ENCODE data around the gene MINDY4. TPM values are rescaled to one million over a fixed set of nuclear protein-coding genes. Genes with fewer than 3 reads are reported as not detected.

MINDY4 gene
- total RNA-seq, 2 donors from 2014 or later = 5.4 to 8.8 TPM

DNA sequence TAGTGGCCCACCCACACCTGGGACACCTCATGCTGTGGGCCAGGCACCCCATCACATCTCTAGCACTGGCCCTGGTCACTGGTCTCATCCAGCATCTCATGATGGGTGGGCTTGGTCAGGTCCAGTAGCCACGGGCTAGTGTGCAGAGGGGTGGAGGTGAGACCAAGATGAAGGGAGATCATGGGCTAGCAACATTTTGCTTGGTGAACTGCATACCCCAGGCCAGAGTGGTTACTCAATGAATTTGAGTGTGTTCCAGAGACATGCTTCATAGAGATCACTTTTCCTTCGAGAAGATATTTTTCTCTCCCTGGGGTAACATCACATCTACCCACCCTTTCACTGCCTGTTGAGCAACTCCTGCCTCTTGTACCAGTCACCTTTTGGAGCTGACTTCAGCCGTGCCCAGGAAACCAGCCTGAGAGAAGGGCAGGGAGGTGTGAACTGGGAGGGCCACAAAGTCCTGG is 44.2 kb downstream of the MINDY4 start:
- H3K4me1 ChIP-seq = peaks cover 0 to 54% of the 10 kb centered on the region in 2 donors
- peak overlapping the region; percentile 71 to 79 for H3K27ac ChIP-seq
- no peaks in the 10 kb centered on the region for H3K27me3 ChIP-seq
- DNase-seq (ENCODE audit: low spot score) = no peak
- H3K36me3 ChIP-seq = no peaks in the 10 kb centered on the region
- TF ChIP-seq, protein P1, sequence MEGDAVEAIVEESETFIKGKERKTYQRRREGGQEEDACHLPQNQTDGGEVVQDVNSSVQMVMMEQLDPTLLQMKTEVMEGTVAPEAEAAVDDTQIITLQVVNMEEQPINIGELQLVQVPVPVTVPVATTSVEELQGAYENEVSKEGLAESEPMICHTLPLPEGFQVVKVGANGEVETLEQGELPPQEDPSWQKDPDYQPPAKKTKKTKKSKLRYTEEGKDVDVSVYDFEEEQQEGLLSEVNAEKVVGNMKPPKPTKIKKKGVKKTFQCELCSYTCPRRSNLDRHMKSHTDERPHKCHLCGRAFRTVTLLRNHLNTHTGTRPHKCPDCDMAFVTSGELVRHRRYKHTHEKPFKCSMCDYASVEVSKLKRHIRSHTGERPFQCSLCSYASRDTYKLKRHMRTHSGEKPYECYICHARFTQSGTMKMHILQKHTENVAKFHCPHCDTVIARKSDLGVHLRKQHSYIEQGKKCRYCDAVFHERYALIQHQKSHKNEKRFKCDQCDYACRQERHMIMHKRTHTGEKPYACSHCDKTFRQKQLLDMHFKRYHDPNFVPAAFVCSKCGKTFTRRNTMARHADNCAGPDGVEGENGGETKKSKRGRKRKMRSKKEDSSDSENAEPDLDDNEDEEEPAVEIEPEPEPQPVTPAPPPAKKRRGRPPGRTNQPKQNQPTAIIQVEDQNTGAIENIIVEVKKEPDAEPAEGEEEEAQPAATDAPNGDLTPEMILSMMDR (IDR thresholded peaks at IDR 0.05) = no peak
- H3K4me3 ChIP-seq = no peak overlapping the region
- no peaks in the 10 kb centered on the region for H3K9me3 ChIP-seq

DNA sequence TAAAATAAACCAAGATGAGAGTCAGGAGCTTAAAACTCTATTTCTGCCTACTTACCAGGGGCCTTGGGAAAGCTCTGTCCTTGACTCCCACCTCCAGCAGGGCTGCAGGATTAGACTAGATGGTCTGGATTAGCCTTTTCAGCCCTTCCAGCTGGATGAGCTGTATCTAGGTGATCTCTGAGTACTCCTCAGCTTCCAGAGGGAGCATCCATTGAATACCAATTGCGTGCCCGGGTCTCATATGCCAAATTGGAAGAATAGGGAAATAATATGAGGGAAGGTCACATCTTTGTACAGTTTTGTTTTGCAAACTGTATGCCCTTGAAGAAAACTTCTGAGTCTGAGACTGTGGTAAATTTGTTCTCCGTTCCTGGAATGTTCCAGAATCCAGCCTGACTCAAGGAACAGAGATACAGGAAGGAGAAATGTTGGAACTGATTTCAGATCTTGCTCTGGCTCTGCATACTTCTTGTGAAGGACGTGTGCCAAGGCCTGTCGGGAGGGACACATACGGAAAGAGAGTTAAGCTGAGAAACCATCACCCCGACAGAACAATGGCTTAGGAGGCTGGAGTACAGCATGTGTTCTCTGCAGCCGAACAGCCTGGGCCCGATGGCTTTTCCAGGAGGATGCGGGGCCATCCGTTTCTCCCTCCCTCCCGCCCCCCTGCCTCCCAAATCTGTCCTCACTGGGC is 44.9 kb downstream of the MINDY4 start:
- peaks cover 0 to 54% of the 10 kb centered on the region in 2 donors for H3K4me1 ChIP-seq
- no peaks in the 10 kb centered on the region for H3K36me3 ChIP-seq
- H3K27me3 ChIP-seq = no peaks in the 10 kb centered on the region
- no peak for DNase-seq (ENCODE audit: low spot score)
- TF ChIP-seq, protein P1 (IDR thresholded peaks at IDR 0.05) = no peak
- H3K9me3 ChIP-seq = no peaks in the 10 kb centered on the region
- H3K27ac ChIP-seq = peak overlapping the region; percentile 71 to 79
- no peak overlapping the region for H3K4me3 ChIP-seq

DNA sequence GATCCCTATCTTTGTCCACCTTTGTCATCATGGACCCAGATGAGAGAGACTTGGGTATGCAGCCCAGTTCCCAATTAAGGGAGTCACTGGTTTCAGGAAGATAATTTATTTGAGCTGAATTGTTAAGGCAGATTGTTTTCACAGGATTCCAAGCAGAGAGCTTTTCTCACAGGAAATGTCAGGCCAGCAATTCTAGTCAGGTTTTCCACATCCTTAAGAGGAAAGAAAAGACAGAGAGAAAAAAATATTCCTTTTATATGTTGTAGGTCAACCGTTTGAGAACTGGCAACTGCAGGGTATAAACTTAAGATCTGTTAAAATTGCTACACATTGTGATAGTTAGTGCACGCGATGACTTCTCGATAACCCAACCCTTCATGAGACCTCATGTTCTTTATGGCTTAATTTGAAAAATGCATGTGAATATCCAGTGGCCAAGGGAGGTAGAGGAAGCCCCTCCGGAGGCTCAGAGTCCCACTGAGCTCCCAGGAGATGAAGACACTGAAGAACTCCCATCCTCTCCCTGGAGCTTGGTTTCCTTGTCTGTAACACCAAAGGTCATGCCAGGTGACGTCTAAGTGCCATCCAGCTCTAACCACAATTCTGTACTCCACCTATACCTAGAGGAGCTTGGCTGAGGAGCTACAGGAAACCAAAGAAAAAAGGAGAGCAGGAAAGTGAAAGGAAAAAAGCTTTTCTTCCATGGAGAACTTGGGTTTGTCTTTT is 45.6 kb downstream of the MINDY4 start:
- H3K9me3 ChIP-seq = no peaks in the 10 kb centered on the region
- H3K27ac ChIP-seq = peak overlapping the region; percentile 71 to 79
- peaks cover 0 to 54% of the 10 kb centered on the region in 2 donors for H3K4me1 ChIP-seq
- no peak for DNase-seq (ENCODE audit: low spot score)
- no peaks in the 10 kb centered on the region for H3K27me3 ChIP-seq
- no peaks in the 10 kb centered on the region for H3K36me3 ChIP-seq
- TF ChIP-seq, protein P1 (IDR thresholded peaks at IDR 0.05) = no peak
- H3K4me3 ChIP-seq = no peak overlapping the region

DNA sequence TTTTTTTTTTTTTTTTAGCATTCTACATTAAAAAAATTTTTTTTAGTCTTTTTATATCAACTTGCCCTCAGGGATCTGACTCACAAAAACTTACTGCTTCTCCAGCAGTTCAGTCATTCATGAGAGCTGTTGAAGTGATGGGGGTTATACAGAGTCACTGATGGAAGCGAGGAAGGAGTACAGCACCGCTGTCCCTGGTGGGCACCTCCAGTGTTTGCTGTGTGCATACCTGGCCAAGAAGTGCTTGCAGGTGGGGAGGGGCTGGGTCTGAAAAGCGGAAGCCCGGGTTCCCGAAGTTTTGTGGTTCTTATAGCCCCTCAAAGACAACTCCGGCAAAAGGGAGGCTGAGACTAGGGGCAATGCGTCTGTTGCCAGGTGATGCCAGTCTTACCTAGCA is 46.2 kb downstream of the MINDY4 start:
- TF ChIP-seq, protein P1 (IDR thresholded peaks at IDR 0.05) = no peak
- Histone ChIP-seq H3K36me3 (no peaks in the 10 kb centered on the region), H3K27ac (peak overlapping the region; percentile 71 to 79), H3K27me3 (no peaks in the 10 kb centered on the region), H3K9me3 (no peaks in the 10 kb centered on the region), H3K4me1 (peaks cover 0 to 54% of the 10 kb centered on the region in 2 donors), H3K4me3 (no peak overlapping the region)
- no peak for DNase-seq (ENCODE audit: low spot score)

DNA sequence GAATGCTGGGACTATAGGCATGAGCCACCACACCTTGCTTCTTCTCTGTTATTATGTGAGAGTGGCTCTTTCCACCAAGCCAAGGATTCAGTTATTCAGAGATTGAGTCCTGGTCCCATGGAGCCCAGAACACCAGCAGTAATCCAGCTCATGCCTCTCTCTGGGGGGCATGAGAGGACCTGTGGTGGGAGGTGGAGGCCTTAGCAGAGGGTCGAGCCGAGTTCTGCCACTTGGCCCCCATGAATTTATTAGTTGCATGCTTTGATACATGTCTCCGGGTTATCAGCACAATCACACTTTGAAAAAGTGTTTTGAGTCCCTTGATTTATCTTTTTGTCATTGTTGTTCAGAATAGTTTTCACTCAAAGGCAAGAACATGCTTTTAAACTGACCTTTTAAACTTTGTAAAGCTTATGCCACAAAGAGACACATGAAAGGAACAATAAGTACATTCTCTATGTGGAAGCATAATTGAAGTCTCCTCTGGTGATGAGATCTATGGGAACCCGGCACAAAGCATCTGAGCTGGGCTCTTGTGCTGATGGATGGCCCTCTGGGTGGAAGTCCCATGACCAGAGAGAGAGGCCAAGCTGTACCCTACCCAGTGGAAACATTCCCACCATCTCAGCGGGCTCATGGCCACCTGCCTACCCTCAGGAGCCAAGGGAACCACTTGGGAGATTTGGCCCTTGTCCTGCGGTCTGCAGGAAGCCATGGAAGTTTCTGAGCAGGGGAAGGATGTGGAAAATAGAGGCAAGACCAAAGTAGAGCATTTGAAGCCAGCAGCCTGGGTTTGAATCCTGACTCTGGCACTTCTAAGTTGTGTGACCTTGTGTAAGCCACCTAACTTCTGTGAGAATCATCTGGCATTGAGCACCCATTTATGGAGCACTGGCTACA is 53.9 kb downstream of the MINDY4 start:
- Histone ChIP-seq H3K4me1 (no peaks in the 10 kb centered on the region), H3K27me3 (no peaks in the 10 kb centered on the region)

More for the DNA sequence above, 53.9 kb downstream of the MINDY4 start:
- H3K27ac ChIP-seq = no peak overlapping the region
- H3K36me3 ChIP-seq = no peaks in the 10 kb centered on the region
- TF ChIP-seq, protein P1 (IDR thresholded peaks at IDR 0.05) = no peak
- H3K4me3 ChIP-seq = no peak overlapping the region
- DNase-seq (ENCODE audit: low spot score) = no peak
- H3K9me3 ChIP-seq = no peaks in the 10 kb centered on the region

All from right atrium auricular region (tissue), 2 donors.